KMS-11 (cell line): ENCODE data around the gene LPAR1.

Source experiments
- H2AFZ ChIP-seq: fragments of 200-600 bp; sonication (generic); 2 replicates; pipeline ENCODE4 v1.6.1; 2016; ENCODE audit warnings: antibody characterized with exemption, mixed run types, low read depth
- H3K27ac ChIP-seq: fragments of 200-600 bp; sonication (generic); 2 replicates; pipeline ENCODE4 v1.6.1; 2016; ENCODE audit warnings: mild to moderate bottlenecking, mixed run types
- H3K27me3 ChIP-seq: fragments of 200-600 bp; sonication (generic); 2 replicates; pipeline ENCODE4 v1.6.1; 2017; ENCODE audit warnings: mild to moderate bottlenecking, low read depth, mixed run types, moderate library complexity; ENCODE audit not compliant: insufficient read depth
- H3K36me3 ChIP-seq: fragments of 200-600 bp; sonication (generic); 2 replicates; pipeline ENCODE4 v1.6.1; 2017; ENCODE audit warnings: mild to moderate bottlenecking, mixed run types; ENCODE audit not compliant: insufficient read depth
- H3K4me1 ChIP-seq: fragments of 200-600 bp; sonication (generic); 2 replicates; pipeline ENCODE4 v1.6.1; 2016; ENCODE audit warnings: mild to moderate bottlenecking, low read depth, mixed run types; ENCODE audit not compliant: poor library complexity, severe bottlenecking
- H3K4me2 ChIP-seq: fragments of 200-600 bp; sonication (generic); 2 replicates; pipeline ENCODE4 v1.7.0; 2016; ENCODE audit warnings: mild to moderate bottlenecking, mixed run types
- H3K4me3 ChIP-seq: fragments of 200-600 bp; sonication (generic); IDR thresholded peaks from 2 replicates; pipeline ENCODE4 v1.6.1; 2017; ENCODE audit warnings: low read depth, low read length, mixed read lengths; ENCODE audit not compliant: insufficient read depth
- H3K79me2 ChIP-seq: fragments of 200-600 bp; sonication (generic); 2 replicates; pipeline ENCODE4 v1.6.1; 2016; ENCODE audit warnings: low read depth, mixed run types; ENCODE audit not compliant: insufficient read depth
- H3K9ac ChIP-seq: fragments of 200-600 bp; sonication (generic); 2 replicates; pipeline ENCODE4 v1.6.1; 2016; ENCODE audit warnings: mild to moderate bottlenecking, mixed run types
- H4K20me1 ChIP-seq: fragments of 200-600 bp; sonication (generic); 2 replicates; pipeline ENCODE4 v1.6.1; 2016; ENCODE audit warnings: mild to moderate bottlenecking, mixed run types; ENCODE audit not compliant: insufficient read depth
- CTCF ChIP-seq: fragments of 200-600 bp; sonication (generic); conservative IDR thresholded peaks from 2 replicates; pipeline ENCODE4 v1.6.1; 2017; ENCODE audit warnings: low read depth, mild to moderate bottlenecking, antibody characterized with exemption, low read length, moderate library complexity, mixed read lengths

Gene LPAR1

GRCh38 chr9:110844121-110844520, 194.1 kb downstream of the LPAR1 start:
- Histone ChIP-seq H2AFZ (no peak overlapping the region), H3K4me1 (no peaks in the 10 kb centered on the region), H3K79me2 (no peaks in the 10 kb centered on the region), H3K4me2 (no peak overlapping the region), H3K27ac (no peak overlapping the region), H4K20me1 (no peaks in the 10 kb centered on the region), H3K4me3 (no peak overlapping the region), H3K27me3 (no peaks in the 10 kb centered on the region), H3K36me3 (no peaks in the 10 kb centered on the region), H3K9ac (no peak overlapping the region)
- TF ChIP-seq CTCF = no peak

- Histone ChIP-seq H3K9ac (no peak overlapping the region), H3K4me1 (no peaks in the 10 kb centered on the region), H3K27me3 (no peaks in the 10 kb centered on the region), H3K4me3 (no peak overlapping the region), H4K20me1 (no peaks in the 10 kb centered on the region), H3K36me3 (no peaks in the 10 kb centered on the region), H3K27ac (no peak overlapping the region), H2AFZ (no peak overlapping the region), H3K79me2 (no peaks in the 10 kb centered on the region), H3K4me2 (no peak overlapping the region)
- TF ChIP-seq CTCF = no peak
Observed at GRCh38 chr9:110842986-110843385, 195.3 kb downstream of the LPAR1 start.

GRCh38 chr9:110842169-110842568, 196.1 kb downstream of the LPAR1 start:
- no peak overlapping the region for H3K9ac ChIP-seq
- H2AFZ ChIP-seq = no peak overlapping the region
- H3K4me2 ChIP-seq = no peak overlapping the region
- H3K4me3 ChIP-seq = no peak overlapping the region
- H4K20me1 ChIP-seq = no peaks in the 10 kb centered on the region
- no peak for TF ChIP-seq CTCF
- H3K36me3 ChIP-seq = no peaks in the 10 kb centered on the region
- no peaks in the 10 kb centered on the region for H3K27me3 ChIP-seq
- no peaks in the 10 kb centered on the region for H3K4me1 ChIP-seq
- no peak overlapping the region for H3K27ac ChIP-seq
- H3K79me2 ChIP-seq = no peaks in the 10 kb centered on the region

- Histone ChIP-seq H3K4me3 (no peak overlapping the region), H3K27me3 (no peaks in the 10 kb centered on the region), H3K9ac (no peak overlapping the region), H3K27ac (no peak overlapping the region), H3K4me1 (no peaks in the 10 kb centered on the region), H3K79me2 (no peaks in the 10 kb centered on the region), H2AFZ (no peak overlapping the region), H3K4me2 (no peak overlapping the region), H3K36me3 (no peaks in the 10 kb centered on the region), H4K20me1 (no peaks in the 10 kb centered on the region)
- TF ChIP-seq CTCF = no peak
Observed at GRCh38 chr9:110837401-110838005, 200.8 kb downstream of the LPAR1 start.
